ENCODE measurements around the gene NDUFB4. TPM values are rescaled to one million over a fixed set of nuclear protein-coding genes. Genes with fewer than 3 reads are reported as not detected.
A peak's percentile ranks its signal among the peaks of the same experiment; 100 is the strongest.

Gene NDUFB4
- total RNA-seq, 1 donor from 2014 or later, result 107 TPM

GRCh38 chr3:120622870-120623726, 27.0 kb downstream of the NDUFB4 start:
- FAIRE-seq (no peak), DNase-seq (ENCODE audit: low read depth) (peak; percentile 57)
- H4K20me1 ChIP-seq (ENCODE audit: insufficient read depth, low read length), result no peaks in the 10 kb centered on the region
- peaks cover 14% of the 10 kb centered on the region for H3K9me3 Mint-ChIP-seq (ENCODE audit: unreplicated experiment)
- no peak overlapping the region for H2AFZ ChIP-seq (ENCODE audit: low read depth, low read length)
- H3K36me3 ChIP-seq (ENCODE audit: insufficient read depth, low read length), result no peaks in the 10 kb centered on the region
- H3K79me2 ChIP-seq (ENCODE audit: insufficient read depth, low read length), result no peaks in the 10 kb centered on the region
- no peak overlapping the region for H3K9ac ChIP-seq (ENCODE audit: low read length)
- H3K27me3 ChIP-seq (ENCODE audit: insufficient read depth, low read length), result no peaks in the 10 kb centered on the region
- no peaks in the 10 kb centered on the region for H3K4me1 ChIP-seq (ENCODE audit: insufficient read depth, low read length)
- no peaks in the 10 kb centered on the region for H3K27me3 Mint-ChIP-seq (ENCODE audit: low read depth, unreplicated experiment)
- TF ChIP-seq EZH2 (IDR thresholded peaks at IDR 0.05; ENCODE audit: insufficient read depth, low read length) (no peak), CTCF (IDR thresholded peaks at IDR 0.05; ENCODE audit: insufficient read depth, low read depth, low read length) (no peak)
- H3K4me3 ChIP-seq (ENCODE audit: insufficient read depth, low read depth, low read length), result no peak overlapping the region
- H3K9me3 ChIP-seq (ENCODE audit: insufficient read depth, low read depth, low read length), result peaks cover 7% of the 10 kb centered on the region
- no peak overlapping the region for H3K27ac ChIP-seq (ENCODE audit: low read depth, low read length)
- H3K27ac Mint-ChIP-seq (ENCODE audit: unreplicated experiment), result no peak overlapping the region
- no peak overlapping the region for H3K4me3 Mint-ChIP-seq (ENCODE audit: unreplicated experiment)
- no peaks in the 10 kb centered on the region for H3K36me3 Mint-ChIP-seq (ENCODE audit: low read depth, unreplicated experiment)
- H3K4me1 Mint-ChIP-seq (ENCODE audit: low read depth, unreplicated experiment), result no peaks in the 10 kb centered on the region
- H3K4me2 ChIP-seq (ENCODE audit: low read length), result no peak overlapping the region

- H3K9me3 Mint-ChIP-seq (ENCODE audit: unreplicated experiment), result peaks cover 15% of the 10 kb centered on the region
- no peak overlapping the region for H3K9ac ChIP-seq (ENCODE audit: low read length)
- H4K20me1 ChIP-seq (ENCODE audit: insufficient read depth, low read length), result no peaks in the 10 kb centered on the region
- no peaks in the 10 kb centered on the region for H3K36me3 ChIP-seq (ENCODE audit: insufficient read depth, low read length)
- H3K36me3 Mint-ChIP-seq (ENCODE audit: low read depth, unreplicated experiment), result no peaks in the 10 kb centered on the region
- H3K4me1 ChIP-seq (ENCODE audit: insufficient read depth, low read length), result no peaks in the 10 kb centered on the region
- no peak overlapping the region for H3K4me3 Mint-ChIP-seq (ENCODE audit: unreplicated experiment)
- TF ChIP-seq CTCF (IDR thresholded peaks at IDR 0.05; ENCODE audit: insufficient read depth, low read depth, low read length) (no peak), EZH2 (IDR thresholded peaks at IDR 0.05; ENCODE audit: insufficient read depth, low read length) (no peak)
- peaks cover 7% of the 10 kb centered on the region for H3K9me3 ChIP-seq (ENCODE audit: insufficient read depth, low read depth, low read length)
- no peak overlapping the region for H3K4me3 ChIP-seq (ENCODE audit: insufficient read depth, low read depth, low read length)
- H3K27ac Mint-ChIP-seq (ENCODE audit: unreplicated experiment), result no peak overlapping the region
- no peak for DNase-seq (ENCODE audit: low read depth)
- no peaks in the 10 kb centered on the region for H3K4me1 Mint-ChIP-seq (ENCODE audit: low read depth, unreplicated experiment)
- no peak for FAIRE-seq
- H3K27me3 Mint-ChIP-seq (ENCODE audit: low read depth, unreplicated experiment), result no peaks in the 10 kb centered on the region
- no peak overlapping the region for H3K4me2 ChIP-seq (ENCODE audit: low read length)
- H3K27me3 ChIP-seq (ENCODE audit: insufficient read depth, low read length), result no peaks in the 10 kb centered on the region
- no peak overlapping the region for H2AFZ ChIP-seq (ENCODE audit: low read depth, low read length)
- H3K27ac ChIP-seq (ENCODE audit: low read depth, low read length), result no peak overlapping the region
- H3K79me2 ChIP-seq (ENCODE audit: insufficient read depth, low read length), result no peaks in the 10 kb centered on the region
Measured at GRCh38 chr3:120623727-120624093, 27.6 kb downstream of the NDUFB4 start.

- no peaks in the 10 kb centered on the region for H3K27me3 Mint-ChIP-seq (ENCODE audit: low read depth, unreplicated experiment)
- H3K27me3 ChIP-seq (ENCODE audit: insufficient read depth, low read length), result no peaks in the 10 kb centered on the region
Measured at GRCh38 chr3:120625159-120625586, 29.0 kb downstream of the NDUFB4 start.

More at GRCh38 chr3:120625159-120625586, 29.0 kb downstream of the NDUFB4 start:
- H3K9ac ChIP-seq (ENCODE audit: low read length), result no peak overlapping the region
- no peaks in the 10 kb centered on the region for H4K20me1 ChIP-seq (ENCODE audit: insufficient read depth, low read length)
- no peak overlapping the region for H3K4me3 ChIP-seq (ENCODE audit: insufficient read depth, low read depth, low read length)
- FAIRE-seq (no peak), DNase-seq (ENCODE audit: low read depth) (no peak)
- H3K4me2 ChIP-seq (ENCODE audit: low read length), result no peak overlapping the region
- Mint-ChIP-seq H3K27ac (ENCODE audit: unreplicated experiment) (no peak overlapping the region), H3K4me1 (ENCODE audit: low read depth, unreplicated experiment) (no peaks in the 10 kb centered on the region), H3K36me3 (ENCODE audit: low read depth, unreplicated experiment) (no peaks in the 10 kb centered on the region), H3K4me3 (ENCODE audit: unreplicated experiment) (no peak overlapping the region), H3K9me3 (ENCODE audit: unreplicated experiment) (peaks cover 18% of the 10 kb centered on the region)
- no peak overlapping the region for H3K27ac ChIP-seq (ENCODE audit: low read depth, low read length)
- no peaks in the 10 kb centered on the region for H3K79me2 ChIP-seq (ENCODE audit: insufficient read depth, low read length)
- no peaks in the 10 kb centered on the region for H3K4me1 ChIP-seq (ENCODE audit: insufficient read depth, low read length)
- H3K36me3 ChIP-seq (ENCODE audit: insufficient read depth, low read length), result no peaks in the 10 kb centered on the region
- H2AFZ ChIP-seq (ENCODE audit: low read depth, low read length), result no peak overlapping the region
- peaks cover 7% of the 10 kb centered on the region for H3K9me3 ChIP-seq (ENCODE audit: insufficient read depth, low read depth, low read length)
- no peak for TF ChIP-seq CTCF (IDR thresholded peaks at IDR 0.05; ENCODE audit: insufficient read depth, low read depth, low read length)
- no peak for TF ChIP-seq EZH2 (IDR thresholded peaks at IDR 0.05; ENCODE audit: insufficient read depth, low read length)

All from astrocyte (in vitro differentiated cells and primary cell).